AG09309 (cell line): ENCODE measurements around the gene SERPINB6.
"Not testable (repeated sequence)": the region's sequence is repeated elsewhere in the genome, so short reads cannot be mapped to it uniquely, and the experiment has no call there.

ENCODE experiments used
- DNase-seq: peaks from one replicate; pipeline ENCODE4 v3.0.0-alpha.2; 2010; ENCODE audit warnings: low read depth
- H3K4me3 ChIP-seq: 2 replicates; pipeline ENCODE4 v1.5.1; 2011; ENCODE audit warnings: mild to moderate bottlenecking, low read depth, low read length, moderate library complexity; ENCODE audit not compliant: control insufficient read depth
- TF ChIP-seq, protein P1 (sequence below): IDR thresholded peaks from 2 replicates; pipeline ENCODE4 v1.5.1; 2011; ENCODE audit warnings: mild to moderate bottlenecking, low read depth, low read length, inconsistent platforms; ENCODE audit not compliant: insufficient read depth, control insufficient read depth; ENCODE audit errors: missing control alignments

SERPINB6 gene

DNA sequence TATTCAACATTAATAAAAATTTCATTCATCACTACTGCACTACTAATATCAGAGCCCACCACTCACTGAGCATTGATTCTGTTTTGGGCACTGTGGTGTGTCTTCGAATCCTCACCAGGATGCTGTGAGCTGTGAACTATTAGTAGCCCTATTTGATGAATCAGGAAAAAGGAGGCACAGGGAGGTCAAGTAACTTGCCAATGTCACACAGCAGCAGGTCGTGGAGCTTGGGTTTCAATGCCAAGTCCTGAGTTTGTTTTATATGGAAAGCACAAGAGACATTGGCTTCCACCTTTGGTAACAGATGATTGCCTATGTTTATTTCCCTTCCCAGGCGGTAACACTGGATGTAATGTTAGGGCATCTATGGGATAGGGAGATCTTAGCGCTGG lies 43.3 kb upstream of the SERPINB6 start:
- TF ChIP-seq, protein P1, sequence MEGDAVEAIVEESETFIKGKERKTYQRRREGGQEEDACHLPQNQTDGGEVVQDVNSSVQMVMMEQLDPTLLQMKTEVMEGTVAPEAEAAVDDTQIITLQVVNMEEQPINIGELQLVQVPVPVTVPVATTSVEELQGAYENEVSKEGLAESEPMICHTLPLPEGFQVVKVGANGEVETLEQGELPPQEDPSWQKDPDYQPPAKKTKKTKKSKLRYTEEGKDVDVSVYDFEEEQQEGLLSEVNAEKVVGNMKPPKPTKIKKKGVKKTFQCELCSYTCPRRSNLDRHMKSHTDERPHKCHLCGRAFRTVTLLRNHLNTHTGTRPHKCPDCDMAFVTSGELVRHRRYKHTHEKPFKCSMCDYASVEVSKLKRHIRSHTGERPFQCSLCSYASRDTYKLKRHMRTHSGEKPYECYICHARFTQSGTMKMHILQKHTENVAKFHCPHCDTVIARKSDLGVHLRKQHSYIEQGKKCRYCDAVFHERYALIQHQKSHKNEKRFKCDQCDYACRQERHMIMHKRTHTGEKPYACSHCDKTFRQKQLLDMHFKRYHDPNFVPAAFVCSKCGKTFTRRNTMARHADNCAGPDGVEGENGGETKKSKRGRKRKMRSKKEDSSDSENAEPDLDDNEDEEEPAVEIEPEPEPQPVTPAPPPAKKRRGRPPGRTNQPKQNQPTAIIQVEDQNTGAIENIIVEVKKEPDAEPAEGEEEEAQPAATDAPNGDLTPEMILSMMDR, result no peak
- no peak for DNase-seq
- no peak overlapping the region for H3K4me3 ChIP-seq

DNA sequence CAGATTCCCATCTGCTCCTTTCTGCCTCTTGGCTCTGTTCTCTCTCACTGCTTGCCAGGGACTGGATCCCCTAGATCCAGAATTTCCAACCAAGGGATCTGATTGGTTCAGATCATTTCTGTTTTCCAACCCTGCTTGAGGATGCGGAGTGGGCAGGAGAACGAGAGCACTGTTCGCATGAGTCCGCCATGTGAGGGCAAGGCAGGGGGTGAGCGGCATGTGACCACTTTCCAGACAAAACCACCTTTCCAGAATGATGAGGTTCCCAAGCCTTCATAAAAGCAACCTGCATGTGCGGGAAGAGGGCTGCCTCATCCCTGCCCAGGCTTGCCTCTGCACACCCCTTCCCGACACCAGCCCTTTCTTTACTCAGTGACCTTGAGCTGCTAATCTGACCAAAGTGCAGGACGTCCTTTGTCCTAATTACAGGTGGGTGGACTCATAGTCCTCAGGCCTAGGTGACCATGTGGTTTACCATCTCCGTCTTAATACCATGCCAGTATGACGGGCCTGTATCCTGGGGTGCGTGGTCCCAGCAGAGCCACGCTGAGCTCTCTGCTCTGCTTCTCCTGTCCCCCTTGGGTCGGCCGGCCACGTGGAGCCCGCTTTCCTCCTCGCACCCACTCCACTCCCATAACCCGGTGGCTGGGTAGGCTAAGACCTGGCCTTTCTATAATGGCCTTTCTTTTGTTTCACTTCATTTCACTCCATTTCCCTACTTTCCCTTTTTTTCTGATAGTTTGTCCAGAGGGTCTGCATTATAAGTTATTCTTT lies 42.7 kb upstream of the SERPINB6 start:
- no peak for DNase-seq
- H3K4me3 ChIP-seq, result no peak overlapping the region
- TF ChIP-seq, protein P1, result no peak

DNA sequence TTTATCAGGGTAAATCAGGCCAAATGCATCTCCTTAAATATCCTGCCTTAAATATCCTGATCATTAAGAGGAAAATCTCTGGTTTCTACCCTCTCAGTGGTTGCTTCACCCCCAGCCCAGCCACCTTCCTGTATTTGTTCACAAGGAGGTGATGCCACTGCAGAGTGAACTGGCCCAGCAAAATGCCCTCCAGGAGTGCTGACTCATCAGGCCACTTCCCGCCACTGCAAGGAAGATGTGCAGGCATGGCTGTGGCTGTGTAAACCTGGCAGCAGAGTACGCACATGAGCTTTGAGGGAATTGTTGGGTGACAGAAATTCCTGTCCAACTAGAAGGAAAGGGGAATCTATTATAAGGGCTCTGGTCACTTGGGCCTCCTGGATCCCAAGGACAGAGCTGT lies 42.1 kb upstream of the SERPINB6 start:
- TF ChIP-seq, protein P1, result no peak
- DNase-seq, result no peak
- H3K4me3 ChIP-seq, result no peak overlapping the region

DNA sequence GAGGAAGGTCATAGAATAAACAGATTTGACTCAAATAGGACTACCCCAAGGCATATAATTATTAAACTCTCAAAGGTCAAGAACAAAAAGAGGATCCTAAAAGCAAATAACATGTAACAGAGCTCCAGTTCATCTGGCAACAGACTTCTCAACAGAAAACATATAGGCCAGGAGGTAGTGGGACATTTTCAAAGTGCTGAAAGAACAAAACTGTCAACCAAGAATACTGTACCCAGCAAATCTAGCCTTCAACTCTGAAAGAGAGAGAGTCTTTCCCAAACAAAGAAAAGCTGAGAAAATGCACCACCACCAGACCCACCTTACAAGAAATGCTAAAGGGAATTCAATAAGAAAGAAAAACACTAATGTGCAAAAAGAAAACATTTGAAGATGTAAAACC lies 40.2 kb upstream of the SERPINB6 start:
- TF ChIP-seq, protein P1, result no peak
- DNase-seq, result no peak

DNA sequence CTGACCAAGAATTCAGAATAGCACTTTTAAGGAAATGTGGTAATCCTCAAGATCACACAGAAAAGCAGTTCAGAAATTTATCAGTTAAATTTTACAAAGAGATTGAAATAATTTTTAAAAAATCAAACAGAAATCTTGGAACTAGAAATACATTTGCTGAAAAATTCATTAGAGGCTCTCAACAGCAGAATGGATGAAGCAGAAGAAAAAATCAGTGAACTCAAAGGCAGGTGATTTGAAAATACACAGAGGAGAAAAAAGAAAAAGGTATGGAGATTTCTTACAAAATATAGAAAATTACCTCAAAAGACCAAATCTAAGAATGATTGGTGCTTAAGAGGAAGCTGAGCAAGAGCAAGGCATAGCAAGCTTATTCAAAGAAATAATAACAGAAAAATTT lies 39.8 kb upstream of the SERPINB6 start:
- H3K4me3 ChIP-seq, result no peak overlapping the region
- no peak for DNase-seq
- TF ChIP-seq, protein P1, result no peak

More for the DNA sequence above, 40.2 kb upstream of the SERPINB6 start:
- H3K4me3 ChIP-seq, result no peak overlapping the region

DNA sequence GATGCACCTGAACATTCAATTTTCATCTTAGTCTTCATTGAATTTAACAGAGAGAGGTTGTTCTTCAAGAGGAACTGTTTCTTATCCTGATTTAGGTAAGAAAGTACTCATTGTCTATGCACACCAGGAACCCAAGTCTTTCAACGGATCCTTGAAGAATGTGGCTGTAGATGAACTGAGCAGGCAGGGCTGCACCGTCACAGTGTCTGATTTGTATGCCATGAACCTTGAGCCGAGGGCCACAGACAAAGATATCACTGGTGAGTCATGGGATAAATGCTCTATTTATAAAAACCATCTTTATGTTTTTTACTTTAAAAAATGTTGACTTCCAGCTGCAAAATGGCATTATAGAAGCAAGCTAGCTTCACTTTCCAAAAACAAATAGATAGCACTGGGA lies 38.6 kb upstream of the SERPINB6 start:
- no peak overlapping the region for H3K4me3 ChIP-seq
- TF ChIP-seq, protein P1, result no peak
- DNase-seq, result no peak

DNA sequence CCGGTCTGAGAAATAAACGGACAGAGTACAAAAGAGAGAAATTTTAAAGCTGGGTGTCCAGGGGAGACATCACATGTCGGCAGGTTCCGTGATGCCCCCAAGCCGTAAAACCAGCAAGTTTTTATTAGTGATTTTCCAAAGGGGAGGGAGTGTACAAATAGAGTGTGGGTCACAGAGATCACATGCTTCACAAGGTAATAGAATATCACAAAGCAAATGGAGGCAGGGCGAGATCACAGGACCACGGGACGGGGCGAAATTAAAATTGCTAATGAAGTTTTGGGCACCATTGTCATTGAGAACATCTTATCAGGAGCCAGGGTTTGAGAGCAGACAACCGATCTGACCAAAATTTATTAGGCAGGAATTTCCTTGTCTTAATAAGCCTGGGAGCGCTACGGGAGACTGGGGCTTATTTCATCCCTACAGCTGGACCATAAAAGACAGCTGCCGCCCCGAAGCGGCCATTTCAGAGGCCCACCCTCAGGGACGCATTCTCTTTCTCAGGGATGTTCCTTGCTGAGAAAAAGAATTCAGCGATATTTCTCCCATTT lies 37.4 kb upstream of the SERPINB6 start:
- H3K4me3 ChIP-seq, DNase-seq: not testable (repeated sequence)
